ENCODE data around the gene JAM3. TPM values are rescaled to one million over a fixed set of nuclear protein-coding genes. Genes with fewer than 3 reads are reported as not detected.
"Not testable (repeated sequence)": the region's sequence is repeated elsewhere in the genome, so short reads cannot be mapped to it uniquely, and the experiment has no call there.

Gene JAM3
- total RNA-seq, 1 donor, result 57.5 TPM

DNA sequence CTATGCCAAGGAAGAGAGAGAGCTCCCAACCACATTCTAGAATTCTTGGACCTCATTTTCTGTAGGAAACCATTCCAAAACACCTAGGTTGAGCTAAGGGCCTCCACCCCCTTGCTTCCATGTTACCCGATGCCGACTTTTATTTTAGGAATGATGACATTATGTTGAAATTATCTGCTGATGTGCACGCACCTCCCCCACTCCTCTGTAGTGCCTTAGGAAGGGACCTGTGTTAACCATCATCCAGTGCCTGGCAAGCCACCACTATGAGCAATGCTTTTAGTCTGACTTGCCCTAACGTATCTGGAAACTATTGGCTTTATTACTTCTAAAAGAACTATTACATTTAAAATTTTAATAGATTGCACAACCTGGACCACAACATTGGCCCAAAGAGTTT is 112.8 kb downstream of the JAM3 start:
- Histone ChIP-seq H3K79me2 (ENCODE audit: insufficient read depth, low read length) (no peaks in the 10 kb centered on the region), H3K9me3 (ENCODE audit: low read depth, low read length) (no peaks in the 10 kb centered on the region), H4K20me1 (ENCODE audit: insufficient read depth, low read length) (no peaks in the 10 kb centered on the region), H3K27ac (ENCODE audit: low read depth, low read length) (peak overlapping the region; percentile 69), H3K36me3 (ENCODE audit: insufficient read depth, low read length) (peaks cover 56% of the 10 kb centered on the region), H3K4me3 (ENCODE audit: insufficient read depth, low read length) (no peak overlapping the region), H3K4me2 (ENCODE audit: insufficient read depth, low read length) (peak overlapping the region; percentile 54), H3K4me1 (ENCODE audit: insufficient read depth, low read length) (peaks cover 11% of the 10 kb centered on the region), H3K27me3 (ENCODE audit: insufficient read depth, low read length) (no peaks in the 10 kb centered on the region), H2AFZ (ENCODE audit: low read length) (peak overlapping the region; percentile 50)
- peak; percentile 80 for DNase-seq (ENCODE audit: insufficient read length, low spot score, missing footprints)
- TF ChIP-seq, protein P1, sequence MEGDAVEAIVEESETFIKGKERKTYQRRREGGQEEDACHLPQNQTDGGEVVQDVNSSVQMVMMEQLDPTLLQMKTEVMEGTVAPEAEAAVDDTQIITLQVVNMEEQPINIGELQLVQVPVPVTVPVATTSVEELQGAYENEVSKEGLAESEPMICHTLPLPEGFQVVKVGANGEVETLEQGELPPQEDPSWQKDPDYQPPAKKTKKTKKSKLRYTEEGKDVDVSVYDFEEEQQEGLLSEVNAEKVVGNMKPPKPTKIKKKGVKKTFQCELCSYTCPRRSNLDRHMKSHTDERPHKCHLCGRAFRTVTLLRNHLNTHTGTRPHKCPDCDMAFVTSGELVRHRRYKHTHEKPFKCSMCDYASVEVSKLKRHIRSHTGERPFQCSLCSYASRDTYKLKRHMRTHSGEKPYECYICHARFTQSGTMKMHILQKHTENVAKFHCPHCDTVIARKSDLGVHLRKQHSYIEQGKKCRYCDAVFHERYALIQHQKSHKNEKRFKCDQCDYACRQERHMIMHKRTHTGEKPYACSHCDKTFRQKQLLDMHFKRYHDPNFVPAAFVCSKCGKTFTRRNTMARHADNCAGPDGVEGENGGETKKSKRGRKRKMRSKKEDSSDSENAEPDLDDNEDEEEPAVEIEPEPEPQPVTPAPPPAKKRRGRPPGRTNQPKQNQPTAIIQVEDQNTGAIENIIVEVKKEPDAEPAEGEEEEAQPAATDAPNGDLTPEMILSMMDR (IDR thresholded peaks at IDR 0.05; ENCODE audit: extremely low read depth, low read depth, low read length), result no peak

DNA sequence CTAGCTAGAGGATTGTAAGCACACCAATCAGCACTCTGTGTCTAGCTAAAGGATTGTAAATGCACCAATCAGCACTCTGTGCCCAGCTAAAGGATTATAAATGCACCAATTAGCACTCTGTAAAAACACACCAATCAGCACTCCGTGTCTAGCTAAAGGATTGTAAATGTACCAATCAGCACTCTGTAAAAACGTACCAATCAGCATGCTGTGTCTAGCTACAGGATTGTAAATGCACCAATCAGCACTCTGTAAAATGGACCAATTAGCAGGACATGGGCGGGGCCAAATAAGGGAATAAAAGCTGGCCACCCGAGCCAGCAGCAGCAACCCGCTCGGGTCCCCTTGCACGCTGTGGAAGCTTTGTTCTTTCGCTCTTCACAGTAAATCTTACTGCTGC is 119.2 kb downstream of the JAM3 start:
- H4K20me1 ChIP-seq (ENCODE audit: insufficient read depth, low read length); H3K4me2 ChIP-seq (ENCODE audit: insufficient read depth, low read length); H3K4me3 ChIP-seq (ENCODE audit: insufficient read depth, low read length); H2AFZ ChIP-seq (ENCODE audit: low read length); DNase-seq (ENCODE audit: insufficient read length, low spot score, missing footprints); H3K9me3 ChIP-seq (ENCODE audit: low read depth, low read length); H3K79me2 ChIP-seq (ENCODE audit: insufficient read depth, low read length); H3K27ac ChIP-seq (ENCODE audit: low read depth, low read length); H3K27me3 ChIP-seq (ENCODE audit: insufficient read depth, low read length); H3K4me1 ChIP-seq (ENCODE audit: insufficient read depth, low read length): not testable (repeated sequence)
- H3K36me3 ChIP-seq (ENCODE audit: insufficient read depth, low read length), result peaks cover 45% of the 10 kb centered on the region

DNA sequence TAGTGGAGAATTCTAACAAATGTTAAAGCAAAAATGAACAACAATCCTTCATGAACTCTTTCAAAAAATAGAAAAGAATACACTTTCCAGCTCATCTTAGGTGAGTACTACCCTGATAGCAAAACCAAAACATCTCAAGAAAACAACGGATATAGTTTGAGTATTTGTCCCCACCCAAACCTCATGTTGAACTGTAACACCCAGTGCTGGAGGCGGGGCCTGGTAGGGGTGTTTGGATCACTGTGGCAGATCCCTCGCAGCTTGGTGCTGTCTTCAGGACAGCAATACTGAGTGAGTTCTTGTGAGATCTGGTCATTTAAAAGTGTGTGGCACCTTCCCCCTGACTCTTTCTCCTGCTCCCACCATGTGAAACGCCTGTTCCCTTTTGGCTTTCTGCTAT is 127.9 kb downstream of the JAM3 start:
- H3K4me2 ChIP-seq (ENCODE audit: insufficient read depth, low read length), result no peak overlapping the region
- H3K4me3 ChIP-seq (ENCODE audit: insufficient read depth, low read length), result no peak overlapping the region
- H3K36me3 ChIP-seq (ENCODE audit: insufficient read depth, low read length), result peaks cover 28% of the 10 kb centered on the region
- no peaks in the 10 kb centered on the region for H4K20me1 ChIP-seq (ENCODE audit: insufficient read depth, low read length)
- no peaks in the 10 kb centered on the region for H3K79me2 ChIP-seq (ENCODE audit: insufficient read depth, low read length)
- H3K27ac ChIP-seq (ENCODE audit: low read depth, low read length), result no peak overlapping the region
- no peaks in the 10 kb centered on the region for H3K27me3 ChIP-seq (ENCODE audit: insufficient read depth, low read length)
- DNase-seq (ENCODE audit: insufficient read length, low spot score, missing footprints), result no peak
- no peaks in the 10 kb centered on the region for H3K9me3 ChIP-seq (ENCODE audit: low read depth, low read length)
- TF ChIP-seq, protein P1 (IDR thresholded peaks at IDR 0.05; ENCODE audit: extremely low read depth, low read depth, low read length), result no peak
- no peak overlapping the region for H2AFZ ChIP-seq (ENCODE audit: low read length)
- H3K4me1 ChIP-seq (ENCODE audit: insufficient read depth, low read length), result no peaks in the 10 kb centered on the region

DNA sequence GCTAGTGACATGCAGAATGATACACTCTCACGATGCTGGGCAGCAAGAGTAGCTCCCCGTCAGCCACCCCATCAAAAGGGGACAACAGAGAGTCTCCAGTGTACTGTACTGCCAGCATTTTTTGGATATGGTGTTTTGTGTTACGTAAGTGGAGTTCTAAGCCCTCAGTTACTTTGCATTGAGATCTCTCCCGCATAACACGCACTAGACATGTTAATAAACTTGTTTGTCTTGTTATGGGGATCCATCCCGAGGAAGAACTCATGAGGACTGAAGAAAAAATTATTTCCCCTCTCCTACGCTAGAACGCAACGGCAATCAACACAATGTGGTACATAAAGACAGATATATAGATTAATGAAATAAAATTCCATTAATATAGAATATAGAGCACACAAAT is 130.7 kb downstream of the JAM3 start:
- TF ChIP-seq, protein P1 (IDR thresholded peaks at IDR 0.05; ENCODE audit: extremely low read depth, low read depth, low read length), result no peak
- H3K9me3 ChIP-seq (ENCODE audit: low read depth, low read length), result no peaks in the 10 kb centered on the region
- no peak for DNase-seq (ENCODE audit: insufficient read length, low spot score, missing footprints)
- H3K4me3 ChIP-seq (ENCODE audit: insufficient read depth, low read length), result no peak overlapping the region
- H2AFZ ChIP-seq (ENCODE audit: low read length), result no peak overlapping the region
- H3K4me2 ChIP-seq (ENCODE audit: insufficient read depth, low read length), result no peak overlapping the region
- H3K27ac ChIP-seq (ENCODE audit: low read depth, low read length), result no peak overlapping the region
- no peaks in the 10 kb centered on the region for H3K79me2 ChIP-seq (ENCODE audit: insufficient read depth, low read length)
- H3K27me3 ChIP-seq (ENCODE audit: insufficient read depth, low read length), result no peaks in the 10 kb centered on the region
- H4K20me1 ChIP-seq (ENCODE audit: insufficient read depth, low read length), result no peaks in the 10 kb centered on the region
- H3K4me1 ChIP-seq (ENCODE audit: insufficient read depth, low read length), result no peaks in the 10 kb centered on the region
- peaks cover 28% of the 10 kb centered on the region for H3K36me3 ChIP-seq (ENCODE audit: insufficient read depth, low read length)

All from osteoblast (primary cell).